ENCODE measurements around the gene NEDD4L. TPM values are rescaled to one million over a fixed set of nuclear protein-coding genes. Genes with fewer than 3 reads are reported as not detected.

Gene NEDD4L
- total RNA-seq, 1 donor from 2014 or later = 95.9 TPM

DNA sequence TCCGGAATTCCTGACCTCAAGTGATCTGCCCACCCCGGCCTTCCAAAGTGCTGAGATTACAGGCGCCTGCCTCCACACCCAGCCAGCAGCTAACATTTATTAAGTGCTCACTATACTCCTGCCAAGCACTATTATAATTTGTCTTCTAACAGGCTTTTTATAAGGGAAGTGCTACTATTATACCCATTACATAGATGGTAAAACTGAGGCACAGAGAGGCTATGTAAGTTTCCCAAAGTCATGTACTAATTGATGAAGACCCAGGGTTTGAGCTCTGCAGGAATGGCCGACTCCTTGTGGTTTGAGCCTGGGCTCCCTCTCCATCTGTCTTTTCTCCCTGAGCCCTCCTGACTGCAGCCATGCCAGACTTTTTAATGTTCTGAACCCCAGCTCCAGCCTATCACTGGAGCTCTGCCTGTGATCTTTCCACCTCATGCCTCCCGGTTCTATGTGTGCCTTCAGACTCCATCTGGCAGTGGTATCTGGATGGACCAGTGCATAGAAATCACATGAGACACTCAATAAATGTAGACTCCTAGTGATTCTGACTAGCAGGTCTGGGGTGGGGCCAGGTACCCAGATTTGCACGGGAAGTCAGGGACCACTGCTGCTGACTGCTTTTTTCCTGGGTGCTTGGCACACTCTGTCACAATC is 197.1 kb downstream of the NEDD4L start:
- DNase-seq (ENCODE audit: low read depth) = no peak
- H3K4me3 ChIP-seq (ENCODE audit: low read depth, low read length) = no peak overlapping the region
- TF ChIP-seq, protein P1, sequence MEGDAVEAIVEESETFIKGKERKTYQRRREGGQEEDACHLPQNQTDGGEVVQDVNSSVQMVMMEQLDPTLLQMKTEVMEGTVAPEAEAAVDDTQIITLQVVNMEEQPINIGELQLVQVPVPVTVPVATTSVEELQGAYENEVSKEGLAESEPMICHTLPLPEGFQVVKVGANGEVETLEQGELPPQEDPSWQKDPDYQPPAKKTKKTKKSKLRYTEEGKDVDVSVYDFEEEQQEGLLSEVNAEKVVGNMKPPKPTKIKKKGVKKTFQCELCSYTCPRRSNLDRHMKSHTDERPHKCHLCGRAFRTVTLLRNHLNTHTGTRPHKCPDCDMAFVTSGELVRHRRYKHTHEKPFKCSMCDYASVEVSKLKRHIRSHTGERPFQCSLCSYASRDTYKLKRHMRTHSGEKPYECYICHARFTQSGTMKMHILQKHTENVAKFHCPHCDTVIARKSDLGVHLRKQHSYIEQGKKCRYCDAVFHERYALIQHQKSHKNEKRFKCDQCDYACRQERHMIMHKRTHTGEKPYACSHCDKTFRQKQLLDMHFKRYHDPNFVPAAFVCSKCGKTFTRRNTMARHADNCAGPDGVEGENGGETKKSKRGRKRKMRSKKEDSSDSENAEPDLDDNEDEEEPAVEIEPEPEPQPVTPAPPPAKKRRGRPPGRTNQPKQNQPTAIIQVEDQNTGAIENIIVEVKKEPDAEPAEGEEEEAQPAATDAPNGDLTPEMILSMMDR (conservative IDR thresholded peaks at IDR 0.05; ENCODE audit: low read depth, low read length) = no peak

DNA sequence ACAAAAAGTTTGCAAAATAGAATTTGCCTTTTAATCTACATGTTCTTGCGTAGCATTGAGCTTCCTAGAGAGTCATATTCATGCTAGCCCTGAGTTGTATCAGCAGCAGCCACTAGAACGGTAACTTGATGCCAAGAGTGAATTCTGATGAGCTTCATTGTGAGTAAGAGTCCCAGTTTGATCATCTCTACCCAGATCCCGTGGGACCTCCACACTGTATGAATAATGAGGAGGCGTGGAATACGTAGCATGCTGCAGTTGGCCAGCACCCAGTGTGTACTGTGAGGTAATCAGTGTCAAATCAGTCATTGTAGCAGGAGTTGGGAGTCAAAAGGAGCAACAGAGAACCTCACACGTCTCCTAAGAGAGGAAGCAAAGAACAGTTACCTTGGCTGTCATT is 197.9 kb downstream of the NEDD4L start:
- TF ChIP-seq, protein P1 (conservative IDR thresholded peaks at IDR 0.05; ENCODE audit: low read depth, low read length) = no peak
- H3K4me3 ChIP-seq (ENCODE audit: low read depth, low read length) = no peak overlapping the region
- no peak for DNase-seq (ENCODE audit: low read depth)

DNA sequence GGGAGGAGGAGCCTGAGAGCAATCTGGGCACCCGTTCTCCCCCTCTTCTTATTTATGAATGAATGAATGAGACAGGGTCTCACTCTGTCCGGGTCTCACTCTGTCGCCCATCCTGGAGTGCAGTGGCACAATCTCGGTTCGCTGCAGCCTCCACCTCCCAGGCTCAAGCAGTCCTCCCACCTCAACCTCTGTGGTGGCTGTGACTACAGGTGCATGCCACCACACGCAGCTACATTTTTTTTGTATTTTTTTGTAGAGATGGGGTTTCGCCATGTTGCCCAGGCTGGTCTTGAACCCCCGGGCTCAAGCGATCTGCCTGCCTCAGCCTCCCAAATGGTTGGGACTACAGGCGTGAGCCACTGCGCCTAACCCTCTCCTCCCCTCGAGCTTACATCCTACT is 198.4 kb downstream of the NEDD4L start:
- no peak for DNase-seq (ENCODE audit: low read depth)
- H3K4me3 ChIP-seq (ENCODE audit: low read depth, low read length) = no peak overlapping the region
- TF ChIP-seq, protein P1 (conservative IDR thresholded peaks at IDR 0.05; ENCODE audit: low read depth, low read length) = no peak

DNA sequence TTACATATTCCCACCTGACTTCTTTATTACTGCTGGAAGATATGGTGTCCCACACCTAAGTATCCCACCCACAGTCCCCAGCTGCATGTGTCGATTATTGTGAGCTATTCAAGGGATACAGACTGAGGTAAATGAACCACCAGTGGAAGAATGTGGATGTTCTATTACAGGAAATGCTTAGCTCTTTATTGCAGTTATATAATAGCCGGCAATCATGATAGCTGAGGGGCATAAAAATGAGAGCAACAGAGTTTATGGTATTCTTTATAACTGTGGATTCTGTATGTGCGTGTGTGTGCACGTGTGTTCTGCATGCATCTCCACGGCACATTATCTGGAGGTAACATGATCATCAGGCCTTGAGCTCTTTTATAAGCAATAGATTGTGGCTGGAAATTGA is 198.9 kb downstream of the NEDD4L start:
- DNase-seq (ENCODE audit: low read depth) = no peak
- TF ChIP-seq, protein P1 (conservative IDR thresholded peaks at IDR 0.05; ENCODE audit: low read depth, low read length) = no peak
- no peak overlapping the region for H3K4me3 ChIP-seq (ENCODE audit: low read depth, low read length)

DNA sequence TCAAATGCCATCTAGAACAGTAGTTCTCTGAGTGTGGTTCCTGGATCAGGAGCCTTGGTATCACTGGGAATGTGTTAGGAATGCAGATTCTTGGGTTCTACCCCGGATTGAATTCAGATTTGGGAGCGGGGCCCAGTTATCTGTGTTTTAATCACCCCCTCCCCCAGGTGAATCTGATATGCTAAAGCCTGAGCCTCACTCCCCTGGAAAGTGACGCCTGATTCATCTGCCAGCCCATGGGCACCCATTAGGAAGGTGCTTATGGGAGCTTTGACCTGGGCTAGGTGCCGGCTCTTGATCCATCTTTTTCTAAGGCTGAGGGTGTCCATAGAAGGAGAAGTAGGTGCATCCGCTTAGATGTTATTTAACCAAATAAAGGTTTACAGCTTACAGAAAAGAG is 199.4 kb downstream of the NEDD4L start:
- H3K4me3 ChIP-seq (ENCODE audit: low read depth, low read length) = no peak overlapping the region

DNA sequence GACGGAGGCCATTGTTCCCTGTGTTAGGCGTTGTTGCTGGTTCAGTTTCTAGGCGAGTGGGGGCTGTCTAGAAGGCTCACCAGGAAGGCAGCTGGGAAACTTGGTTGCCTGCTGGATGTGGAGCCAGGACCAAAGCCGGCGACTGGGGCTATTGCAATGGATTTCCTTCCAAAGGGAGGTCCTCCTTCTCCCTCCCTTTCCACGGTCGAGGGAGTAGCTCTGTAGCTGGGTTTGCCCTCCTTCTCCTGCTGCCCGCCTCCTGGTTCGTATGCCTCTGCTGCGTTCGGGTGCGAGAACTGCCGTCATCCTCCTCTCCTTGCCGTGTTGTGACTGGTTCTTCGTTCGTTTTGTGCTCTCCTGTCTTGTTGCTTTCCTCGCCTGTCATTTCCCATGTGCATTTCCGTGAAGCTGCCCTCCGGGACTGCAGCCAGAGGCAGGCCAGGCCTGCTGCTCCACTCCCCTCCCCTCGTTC is 203.4 kb downstream of the NEDD4L start:
- no peak overlapping the region for H3K4me3 ChIP-seq (ENCODE audit: low read depth, low read length)
- no peak for DNase-seq (ENCODE audit: low read depth)
- TF ChIP-seq, protein P1 (conservative IDR thresholded peaks at IDR 0.05; ENCODE audit: low read depth, low read length) = no peak

More for the DNA sequence above, 199.4 kb downstream of the NEDD4L start:
- DNase-seq (ENCODE audit: low read depth) = no peak
- TF ChIP-seq, protein P1 (conservative IDR thresholded peaks at IDR 0.05; ENCODE audit: low read depth, low read length) = no peak

DNA sequence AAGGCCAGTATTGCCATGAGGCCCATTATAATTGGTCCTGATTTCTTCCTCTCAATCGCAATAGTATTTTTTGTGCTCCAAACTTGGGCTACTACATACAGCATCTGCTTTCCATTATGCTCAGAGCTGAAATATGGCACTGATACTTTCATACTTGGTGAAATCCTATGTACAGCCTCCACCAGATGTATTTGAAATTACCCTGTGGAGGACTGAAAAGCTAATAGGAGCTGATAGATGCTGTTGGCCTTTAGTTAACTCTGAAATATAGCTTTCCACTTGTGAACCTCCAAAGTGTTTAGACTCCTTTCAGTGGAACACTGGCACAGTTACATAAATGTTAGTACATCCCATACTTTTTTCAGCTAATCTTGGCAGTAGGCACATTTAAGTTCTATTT is 205.7 kb downstream of the NEDD4L start:
- no peak for DNase-seq (ENCODE audit: low read depth)
- no peak overlapping the region for H3K4me3 ChIP-seq (ENCODE audit: low read depth, low read length)
- TF ChIP-seq, protein P1 (conservative IDR thresholded peaks at IDR 0.05; ENCODE audit: low read depth, low read length) = no peak

Data from epithelial cell of proximal tubule (primary cell).